Esophagus muscularis mucosa (tissue), 4 donors: ENCODE data around the gene RHBDD1. TPM values are rescaled to one million over a fixed set of nuclear protein-coding genes. Genes with fewer than 3 reads are reported as not detected.

Experiments
- DNase-seq: peaks from one replicate; pipeline ENCODE4 v3.0.0-alpha.2; 2017; ENCODE audit errors: extremely low spot score
- H3K27ac ChIP-seq, 4 donors: fragments of 200-600 bp; sonication (generic); replicated peaks in 1 of 4; 1 replicate in 3 of 4; 2 replicates in 1 of 4; pipeline ENCODE4 v1.5.1; 2016 to 2019; ENCODE audit warnings: mild to moderate bottlenecking in 1 of 4
- H3K27me3 ChIP-seq, 4 donors: fragments of 200-600 bp; sonication (generic); one replicate each; pipeline versions ENCODE4 v1.5.1 to v1.6.0; 2016 to 2019
- H3K36me3 ChIP-seq, 4 donors: fragments of 200-600 bp; sonication (generic); one replicate each; pipeline ENCODE4 v1.5.1; 2016 to 2019
- H3K4me1 ChIP-seq, 4 donors: fragments of 200-600 bp; sonication (generic); one replicate each; pipeline ENCODE4 v1.5.1; 2016 to 2019
- H3K4me3 ChIP-seq, 4 donors: fragments of 200-600 bp; sonication (generic); 1 replicate in 2 of 4; 2 replicates in 2 of 4; pipeline ENCODE4 v1.5.1; 2016 to 2019; ENCODE audit warnings: mild to moderate bottlenecking in 4 of 4, moderate library complexity in 1 of 4
- H3K9me3 ChIP-seq, 4 donors: fragments of 200-600 bp; sonication (generic); 1 replicate in 3 of 4; 2 replicates in 1 of 4; pipeline ENCODE4 v1.5.1; 2016 to 2019
- EP300 ChIP-seq: sonication (generic); formaldehyde crosslinking; IDR thresholded peaks from one replicate; pipeline ENCODE4 v1.6.1; 2017; ENCODE audit warnings: antibody characterized with exemption
- POLR2A ChIP-seq: fragments of 450-650 bp; IDR thresholded peaks from one replicate; pipeline ENCODE4 v1.6.1; 2017; ENCODE audit warnings: antibody characterized with exemption, moderate library complexity, mild to moderate bottlenecking, low read depth
- POLR2AphosphoS5 ChIP-seq, 2 donors: sonication (generic); formaldehyde crosslinking; IDR thresholded peaks; one replicate each; pipeline ENCODE4 v1.6.1; 2017; ENCODE audit warnings: antibody characterized with exemption in 2 of 2
- WGBS: methylation state at CpG from one replicate; pipeline ENCODE4 v1.1.5; 2018; 5-methylcytosine and 5-hydroxymethylcytosine counted together
- intact Hi-C: fragments of 100-400 bp; cut with DNase I; formaldehyde crosslinking; loops from one replicate; pipeline ENCODE4 v1.15.1; 2023
- total RNA-seq, 4 donors: library from RNA; depleted of rRNA; stranded (reverse); fragments of >200 nt; gene quantifications; one replicate each; pipeline versions ENCODE4 v1.1.0 to v1.2.1, GENCODE V29; 2016
- TF ChIP-seq, protein P1 (sequence below), 3 experiments: fragments of 200-600 bp in 2 of 3; fragments of 450-650 bp in 1 of 3; sonication (generic) in 2 of 3; IDR thresholded peaks; one replicate each; pipeline ENCODE4 v1.5.1; 2017 to 2019; ENCODE audit warnings: antibody characterized with exemption in 3 of 3, mild to moderate bottlenecking in 2 of 3, moderate library complexity in 1 of 3

The RHBDD1 gene
- 10 to 100 TPM; 18.3 to 24.9 (median 22.2) TPM for total RNA-seq

DNA sequence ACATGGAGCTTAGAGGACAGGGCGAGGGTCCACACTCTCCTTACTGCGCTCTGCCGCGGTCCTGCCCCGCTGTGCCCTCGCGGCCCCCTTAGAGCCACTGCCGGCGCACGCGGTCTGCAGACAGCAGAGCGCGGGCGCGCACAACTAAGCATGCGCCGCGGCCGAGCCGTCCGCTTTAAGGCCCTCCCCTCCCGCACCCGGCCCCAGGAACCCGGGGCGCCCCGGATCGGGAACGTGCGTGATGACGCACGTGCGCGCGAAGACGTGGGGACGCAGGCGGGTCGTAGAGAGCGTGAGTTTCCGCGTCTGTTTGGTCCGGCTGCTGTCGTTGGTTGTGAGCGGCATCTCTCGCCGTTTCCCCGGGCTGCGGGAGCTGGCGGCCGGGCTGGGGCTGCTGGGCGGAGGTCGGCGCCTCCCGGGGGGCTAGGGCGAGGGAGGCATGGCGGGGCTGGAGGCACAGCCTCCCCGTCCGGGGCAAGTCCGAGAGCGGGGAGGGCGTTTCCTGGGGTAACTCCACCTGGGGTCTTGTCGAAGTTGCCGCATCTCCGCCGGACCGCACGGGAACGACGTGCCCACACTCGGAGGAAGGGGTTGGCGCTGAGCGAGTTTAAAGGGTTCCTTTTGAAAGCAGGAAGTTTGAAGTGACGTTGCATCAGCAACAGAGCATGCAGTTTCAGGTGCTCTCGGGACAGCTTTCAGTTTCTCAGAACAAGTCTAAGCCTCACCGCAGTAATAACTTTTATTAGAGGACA, at the start of gene RHBDD1:
Gene RHBDD1 (plus strand): TSS at position 259 of the 752 bp plus-strand sequence. CDS start 28,640 bp downstream, outside the sequence.
- Histone ChIP-seq H3K27me3 (no peaks in the 10 kb centered on the region), H3K4me1 (peaks cover 14 to 41% (median 35%) of the 10 kb centered on the region in 4 donors), H3K27ac (peak within 1 kb of the TSS; percentile 92 to 98 (median 96)), H3K36me3 (peaks cover 0 to 5% (median 0%) of the 10 kb centered on the region in 4 donors), H3K4me3 (peak within 1 kb of the TSS; percentile 63 to 86 (median 79)), H3K9me3 (no peaks in the 10 kb centered on the region)
- intact Hi-C loops, result loop anchor here (10.0 kb wide), 1 partner anchor 149 kb away; no protein-coding TSS in a partner anchor
- TF ChIP-seq POLR2A, result no peak
- TF ChIP-seq EP300, result peak; percentile 32
- TF ChIP-seq, protein P1, sequence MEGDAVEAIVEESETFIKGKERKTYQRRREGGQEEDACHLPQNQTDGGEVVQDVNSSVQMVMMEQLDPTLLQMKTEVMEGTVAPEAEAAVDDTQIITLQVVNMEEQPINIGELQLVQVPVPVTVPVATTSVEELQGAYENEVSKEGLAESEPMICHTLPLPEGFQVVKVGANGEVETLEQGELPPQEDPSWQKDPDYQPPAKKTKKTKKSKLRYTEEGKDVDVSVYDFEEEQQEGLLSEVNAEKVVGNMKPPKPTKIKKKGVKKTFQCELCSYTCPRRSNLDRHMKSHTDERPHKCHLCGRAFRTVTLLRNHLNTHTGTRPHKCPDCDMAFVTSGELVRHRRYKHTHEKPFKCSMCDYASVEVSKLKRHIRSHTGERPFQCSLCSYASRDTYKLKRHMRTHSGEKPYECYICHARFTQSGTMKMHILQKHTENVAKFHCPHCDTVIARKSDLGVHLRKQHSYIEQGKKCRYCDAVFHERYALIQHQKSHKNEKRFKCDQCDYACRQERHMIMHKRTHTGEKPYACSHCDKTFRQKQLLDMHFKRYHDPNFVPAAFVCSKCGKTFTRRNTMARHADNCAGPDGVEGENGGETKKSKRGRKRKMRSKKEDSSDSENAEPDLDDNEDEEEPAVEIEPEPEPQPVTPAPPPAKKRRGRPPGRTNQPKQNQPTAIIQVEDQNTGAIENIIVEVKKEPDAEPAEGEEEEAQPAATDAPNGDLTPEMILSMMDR (IDR thresholded peaks at IDR 0.05), result peak in 1 of 3 experiments; percentile 18
- TF ChIP-seq POLR2AphosphoS5 (IDR thresholded peaks at IDR 0.05), result peak; percentile 94 to 98
- peak; percentile 97 for DNase-seq
- WGBS, result 0% methylated on average over 14 of the region's 75 CpGs

GRCh38 chr2:226788064-226788463, 47.8 kb upstream of the RHBDD1 start:
- TF ChIP-seq POLR2A (no peak), EP300 (no peak), POLR2AphosphoS5 (IDR thresholded peaks at IDR 0.05) (no peak)
- TF ChIP-seq, protein P1 (IDR thresholded peaks at IDR 0.05), result no peak
- peaks cover 49 to 63% (median 56%) of the 10 kb centered on the region in 4 donors for H3K4me1 ChIP-seq
- H3K4me3 ChIP-seq, result no peak overlapping the region
- no peaks in the 10 kb centered on the region for H3K36me3 ChIP-seq
- no peaks in the 10 kb centered on the region for H3K9me3 ChIP-seq
- H3K27ac ChIP-seq, result peak overlapping the region in 3 of 4 donors; percentile 5 to 12 (median 6)
- no peaks in the 10 kb centered on the region for H3K27me3 ChIP-seq
- no peak for DNase-seq
- intact Hi-C loops, result no loop called here

DNA sequence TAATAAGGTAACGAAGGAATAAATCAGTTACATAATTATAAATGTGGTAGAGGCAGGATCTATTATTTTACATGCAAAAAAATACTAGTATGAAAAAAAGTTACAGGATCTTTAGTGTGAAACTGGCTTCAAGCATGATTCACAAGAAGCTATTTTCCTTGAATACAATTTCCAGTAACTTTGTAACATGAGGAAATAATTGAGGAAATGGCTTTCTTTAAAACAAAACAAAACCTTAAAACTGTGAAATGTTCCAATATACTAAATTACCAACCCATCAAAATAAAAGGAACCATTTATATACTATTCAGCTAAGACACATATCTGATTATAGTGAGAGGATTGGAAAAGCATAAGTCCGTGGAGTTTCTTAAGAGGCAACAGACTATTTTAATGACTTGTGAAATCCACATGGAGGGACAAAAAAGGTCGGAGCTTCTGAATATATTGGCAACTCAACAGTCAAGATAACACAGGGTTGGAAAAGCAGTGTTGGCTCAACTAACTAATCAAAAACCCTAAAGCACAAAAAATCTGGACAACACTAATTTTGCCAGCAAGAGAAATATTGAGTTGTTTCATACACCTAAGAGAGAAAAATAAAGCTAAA, 46.9 kb upstream of the RHBDD1 start:
- TF ChIP-seq, protein P1 (IDR thresholded peaks at IDR 0.05), result no peak
- TF ChIP-seq POLR2AphosphoS5 (IDR thresholded peaks at IDR 0.05) (no peak), EP300 (no peak), POLR2A (no peak)
- DNase-seq, result no peak
- Histone ChIP-seq H3K36me3 (no peaks in the 10 kb centered on the region), H3K27me3 (no peaks in the 10 kb centered on the region), H3K4me1 (peaks cover 49 to 72% (median 59%) of the 10 kb centered on the region in 4 donors), H3K4me3 (no peak overlapping the region), H3K9me3 (no peaks in the 10 kb centered on the region), H3K27ac (peak overlapping the region; percentile 6 to 95 (median 94))
- intact Hi-C loops, result no loop called here
- WGBS, result 62% methylated on average over 3 of the region's 3 CpGs

DNA sequence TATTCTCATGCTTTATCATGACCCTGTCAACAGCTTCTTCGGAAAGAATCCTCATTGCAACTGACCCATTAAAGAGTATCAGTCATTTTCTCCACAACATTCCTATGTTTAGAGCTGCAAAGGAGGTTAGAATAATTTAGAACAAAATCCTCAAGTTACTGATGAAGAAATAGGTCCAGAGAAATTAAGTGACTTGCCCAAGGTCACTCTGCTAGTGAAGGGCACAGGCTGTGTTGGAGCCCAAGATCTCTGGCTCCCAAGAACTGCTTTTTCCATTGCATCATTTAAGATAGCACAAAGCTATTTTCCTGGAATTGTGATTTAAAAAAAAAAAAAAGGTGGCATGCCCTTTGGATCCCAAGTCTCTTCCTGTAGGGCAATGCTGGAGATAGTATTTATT, 45.8 kb upstream of the RHBDD1 start:
- no peak for DNase-seq
- Histone ChIP-seq H3K27me3 (no peaks in the 10 kb centered on the region), H3K4me3 (no peak overlapping the region), H3K36me3 (no peaks in the 10 kb centered on the region), H3K9me3 (no peaks in the 10 kb centered on the region), H3K27ac (peak overlapping the region; percentile 6 to 95 (median 94)), H3K4me1 (peaks cover 51 to 76% (median 64%) of the 10 kb centered on the region in 4 donors)
- 84% methylated on average over 1 of the region's 1 CpG for WGBS
- no peak for TF ChIP-seq EP300
- peak in 1 of 2 donors; percentile 5 for TF ChIP-seq POLR2AphosphoS5 (IDR thresholded peaks at IDR 0.05)
- no peak for TF ChIP-seq POLR2A
- TF ChIP-seq, protein P1 (IDR thresholded peaks at IDR 0.05), result no peak
- intact Hi-C loops, result loop anchor here (10.0 kb wide), 3 partner anchors 135 to 315 kb away; no protein-coding TSS in a partner anchor
